ENCODE results near the gene BOD1. TPM values are rescaled to one million over a fixed set of nuclear protein-coding genes. Genes with fewer than 3 reads are reported as not detected.
A peak's percentile ranks its signal among the peaks of the same experiment; 100 is the strongest.

Gene BOD1
- total and polyA plus RNA-seq, 9 of the 15 experiments (the other 6 are each of a cell fraction or from before 2014, with no cell fraction given) = 10.1 to 31.6 (median 22.6) TPM

GRCh38 chr5:173664154-173664526, 47.7 kb upstream of the BOD1 start (continued):
- TF ChIP-seq, protein P1, sequence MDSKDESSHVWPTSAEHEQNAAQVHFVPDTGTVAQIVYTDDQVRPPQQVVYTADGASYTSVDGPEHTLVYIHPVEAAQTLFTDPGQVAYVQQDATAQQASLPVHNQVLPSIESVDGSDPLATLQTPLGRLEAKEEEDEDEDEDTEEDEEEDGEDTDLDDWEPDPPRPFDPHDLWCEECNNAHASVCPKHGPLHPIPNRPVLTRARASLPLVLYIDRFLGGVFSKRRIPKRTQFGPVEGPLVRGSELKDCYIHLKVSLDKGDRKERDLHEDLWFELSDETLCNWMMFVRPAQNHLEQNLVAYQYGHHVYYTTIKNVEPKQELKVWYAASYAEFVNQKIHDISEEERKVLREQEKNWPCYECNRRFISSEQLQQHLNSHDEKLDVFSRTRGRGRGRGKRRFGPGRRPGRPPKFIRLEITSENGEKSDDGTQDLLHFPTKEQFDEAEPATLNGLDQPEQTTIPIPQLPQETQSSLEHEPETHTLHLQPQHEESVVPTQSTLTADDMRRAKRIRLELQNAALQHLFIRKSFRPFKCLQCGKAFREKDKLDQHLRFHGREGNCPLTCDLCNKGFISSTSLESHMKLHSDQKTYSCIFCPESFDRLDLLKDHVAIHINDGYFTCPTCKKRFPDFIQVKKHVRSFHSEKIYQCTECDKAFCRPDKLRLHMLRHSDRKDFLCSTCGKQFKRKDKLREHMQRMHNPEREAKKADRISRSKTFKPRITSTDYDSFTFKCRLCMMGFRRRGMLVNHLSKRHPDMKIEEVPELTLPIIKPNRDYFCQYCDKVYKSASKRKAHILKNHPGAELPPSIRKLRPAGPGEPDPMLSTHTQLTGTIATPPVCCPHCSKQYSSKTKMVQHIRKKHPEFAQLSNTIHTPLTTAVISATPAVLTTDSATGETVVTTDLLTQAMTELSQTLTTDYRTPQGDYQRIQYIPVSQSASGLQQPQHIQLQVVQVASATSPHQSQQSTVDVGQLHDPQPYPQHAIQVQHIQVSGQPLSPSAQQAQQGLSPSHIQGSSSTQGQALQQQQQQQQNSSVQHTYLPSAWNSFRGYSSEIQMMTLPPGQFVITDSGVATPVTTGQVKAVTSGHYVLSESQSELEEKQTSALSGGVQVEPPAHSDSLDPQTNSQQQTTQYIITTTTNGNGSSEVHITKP (IDR thresholded peaks at IDR 0.05; ENCODE audit: partially characterized antibody) = peak; percentile 52
- TF ChIP-seq, protein P2, sequence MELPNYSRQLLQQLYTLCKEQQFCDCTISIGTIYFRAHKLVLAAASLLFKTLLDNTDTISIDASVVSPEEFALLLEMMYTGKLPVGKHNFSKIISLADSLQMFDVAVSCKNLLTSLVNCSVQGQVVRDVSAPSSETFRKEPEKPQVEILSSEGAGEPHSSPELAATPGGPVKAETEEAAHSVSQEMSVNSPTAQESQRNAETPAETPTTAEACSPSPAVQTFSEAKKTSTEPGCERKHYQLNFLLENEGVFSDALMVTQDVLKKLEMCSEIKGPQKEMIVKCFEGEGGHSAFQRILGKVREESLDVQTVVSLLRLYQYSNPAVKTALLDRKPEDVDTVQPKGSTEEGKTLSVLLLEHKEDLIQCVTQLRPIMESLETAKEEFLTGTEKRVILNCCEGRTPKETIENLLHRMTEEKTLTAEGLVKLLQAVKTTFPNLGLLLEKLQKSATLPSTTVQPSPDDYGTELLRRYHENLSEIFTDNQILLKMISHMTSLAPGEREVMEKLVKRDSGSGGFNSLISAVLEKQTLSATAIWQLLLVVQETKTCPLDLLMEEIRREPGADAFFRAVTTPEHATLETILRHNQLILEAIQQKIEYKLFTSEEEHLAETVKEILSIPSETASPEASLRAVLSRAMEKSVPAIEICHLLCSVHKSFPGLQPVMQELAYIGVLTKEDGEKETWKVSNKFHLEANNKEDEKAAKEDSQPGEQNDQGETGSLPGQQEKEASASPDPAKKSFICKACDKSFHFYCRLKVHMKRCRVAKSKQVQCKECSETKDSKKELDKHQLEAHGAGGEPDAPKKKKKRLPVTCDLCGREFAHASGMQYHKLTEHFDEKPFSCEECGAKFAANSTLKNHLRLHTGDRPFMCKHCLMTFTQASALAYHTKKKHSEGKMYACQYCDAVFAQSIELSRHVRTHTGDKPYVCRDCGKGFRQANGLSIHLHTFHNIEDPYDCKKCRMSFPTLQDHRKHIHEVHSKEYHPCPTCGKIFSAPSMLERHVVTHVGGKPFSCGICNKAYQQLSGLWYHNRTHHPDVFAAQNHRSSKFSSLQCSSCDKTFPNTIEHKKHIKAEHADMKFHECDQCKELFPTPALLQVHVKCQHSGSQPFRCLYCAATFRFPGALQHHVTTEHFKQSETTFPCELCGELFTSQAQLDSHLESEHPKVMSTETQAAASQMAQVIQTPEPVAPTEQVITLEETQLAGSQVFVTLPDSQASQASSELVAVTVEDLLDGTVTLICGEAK (IDR thresholded peaks at IDR 0.05) = 0 out of 2 replicates have a peak, but pooled peaks have one; percentile 45
- TF ChIP-seq, protein P2 (CRISPR knock-in tag; IDR thresholded peaks at IDR 0.05) = no peak
- TF ChIP-seq EGR1 (conservative IDR thresholded peaks at IDR 0.05) (no peak), SMAD2 (IDR thresholded peaks at IDR 0.05; ENCODE audit: low read depth, low read length) (no peak), GABPA (tag; conservative IDR thresholded peaks at IDR 0.05; ENCODE audit: low read depth) (peak; percentile 66)

Data from K562 (cell line).